ENCODE measurements around the gene IL6ST. TPM values are rescaled to one million over a fixed set of nuclear protein-coding genes. Genes with fewer than 3 reads are reported as not detected.

IL6ST gene
- total and polyA plus RNA-seq, 2 experiments from 2014 or later: 219 to 503 TPM

DNA sequence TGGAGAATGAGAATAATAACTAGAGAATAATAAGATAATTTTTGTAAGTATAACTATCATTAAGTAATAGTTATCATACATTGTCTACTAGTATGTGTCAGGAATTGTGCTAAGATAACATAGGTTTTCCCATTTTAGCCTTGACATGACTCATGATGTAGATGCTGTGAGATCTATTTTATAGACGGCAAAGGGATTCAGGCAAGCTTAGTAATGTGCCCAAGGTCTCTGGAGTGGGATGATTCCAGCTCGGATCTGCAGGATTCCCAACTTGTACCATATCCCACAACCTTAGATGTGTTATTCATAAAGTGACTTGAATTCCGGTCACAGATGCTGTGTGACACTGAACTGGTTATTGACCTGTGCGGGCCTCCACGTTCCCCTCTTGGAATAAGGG is 92.1 kb downstream of the IL6ST start:
- no peaks in the 10 kb centered on the region for H3K36me3 ChIP-seq (replicated peaks; ENCODE audit: insufficient read depth, low read depth)
- H3K79me2 ChIP-seq: no peaks in the 10 kb centered on the region
- no peak overlapping the region for H3K27ac ChIP-seq
- no peaks in the 10 kb centered on the region for H3K9me3 ChIP-seq (ENCODE audit: low read depth)
- TF ChIP-seq, protein P1, sequence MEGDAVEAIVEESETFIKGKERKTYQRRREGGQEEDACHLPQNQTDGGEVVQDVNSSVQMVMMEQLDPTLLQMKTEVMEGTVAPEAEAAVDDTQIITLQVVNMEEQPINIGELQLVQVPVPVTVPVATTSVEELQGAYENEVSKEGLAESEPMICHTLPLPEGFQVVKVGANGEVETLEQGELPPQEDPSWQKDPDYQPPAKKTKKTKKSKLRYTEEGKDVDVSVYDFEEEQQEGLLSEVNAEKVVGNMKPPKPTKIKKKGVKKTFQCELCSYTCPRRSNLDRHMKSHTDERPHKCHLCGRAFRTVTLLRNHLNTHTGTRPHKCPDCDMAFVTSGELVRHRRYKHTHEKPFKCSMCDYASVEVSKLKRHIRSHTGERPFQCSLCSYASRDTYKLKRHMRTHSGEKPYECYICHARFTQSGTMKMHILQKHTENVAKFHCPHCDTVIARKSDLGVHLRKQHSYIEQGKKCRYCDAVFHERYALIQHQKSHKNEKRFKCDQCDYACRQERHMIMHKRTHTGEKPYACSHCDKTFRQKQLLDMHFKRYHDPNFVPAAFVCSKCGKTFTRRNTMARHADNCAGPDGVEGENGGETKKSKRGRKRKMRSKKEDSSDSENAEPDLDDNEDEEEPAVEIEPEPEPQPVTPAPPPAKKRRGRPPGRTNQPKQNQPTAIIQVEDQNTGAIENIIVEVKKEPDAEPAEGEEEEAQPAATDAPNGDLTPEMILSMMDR (IDR thresholded peaks at IDR 0.05; ENCODE audit: poor library complexity): no peak
- TF ChIP-seq EZH2phosphoT487 (IDR thresholded peaks at IDR 0.05; ENCODE audit: low read depth, severe bottlenecking, unreplicated experiment) (no peak), EZH2 (IDR thresholded peaks at IDR 0.05; ENCODE audit: borderline replicate concordance) (no peak)
- H4K20me1 ChIP-seq (ENCODE audit: insufficient read depth, poor library complexity, severe bottlenecking): no peaks in the 10 kb centered on the region
- H3K4me3 ChIP-seq: no peak overlapping the region
- WGBS (ENCODE audit: low lambda C conversion rate, missing lambda C conversion rate): 77% methylated on average over 5 of the region's 5 CpGs
- H3K4me1 ChIP-seq (ENCODE audit: insufficient read depth): no peaks in the 10 kb centered on the region
- no peaks in the 10 kb centered on the region for H3K27me3 ChIP-seq
- H3K4me2 ChIP-seq: no peak overlapping the region
- no peaks in the 10 kb centered on the region for H3K9me2 ChIP-seq (replicated peaks; ENCODE audit: insufficient read depth)
- no peak for DNase-seq (ENCODE audit: low spot score)
- no peak overlapping the region for H2AFZ ChIP-seq

DNA sequence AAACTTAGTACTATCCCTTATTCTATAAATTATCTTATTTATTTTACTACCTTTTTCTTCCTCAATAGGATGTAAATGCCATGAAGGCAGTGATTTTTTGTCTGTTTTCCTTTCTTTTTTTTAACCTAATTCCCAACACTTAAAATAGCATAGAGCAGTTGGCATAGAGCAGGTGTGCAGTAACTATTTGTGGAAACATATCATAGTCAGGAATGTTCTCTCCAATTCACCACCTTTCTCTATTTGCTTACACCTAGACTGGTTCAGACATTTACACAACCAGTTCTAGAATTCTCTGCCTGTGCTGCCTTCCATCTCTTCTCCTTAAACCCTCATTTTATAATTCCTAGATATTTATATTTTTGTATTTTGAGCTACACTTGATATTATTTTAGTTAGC is 94.0 kb downstream of the IL6ST start:
- no peak overlapping the region for H3K4me2 ChIP-seq
- H3K9me3 ChIP-seq (ENCODE audit: low read depth): no peaks in the 10 kb centered on the region
- no peak overlapping the region for H2AFZ ChIP-seq
- no peaks in the 10 kb centered on the region for H3K9me2 ChIP-seq (replicated peaks; ENCODE audit: insufficient read depth)
- H3K36me3 ChIP-seq (replicated peaks; ENCODE audit: insufficient read depth, low read depth): no peaks in the 10 kb centered on the region
- no peak for DNase-seq (ENCODE audit: low spot score)
- TF ChIP-seq, protein P1 (IDR thresholded peaks at IDR 0.05; ENCODE audit: poor library complexity): no peak
- TF ChIP-seq EZH2phosphoT487 (IDR thresholded peaks at IDR 0.05; ENCODE audit: low read depth, severe bottlenecking, unreplicated experiment) (no peak), EZH2 (IDR thresholded peaks at IDR 0.05; ENCODE audit: borderline replicate concordance) (no peak)
- no peaks in the 10 kb centered on the region for H3K4me1 ChIP-seq (ENCODE audit: insufficient read depth)
- no peaks in the 10 kb centered on the region for H3K27me3 ChIP-seq
- no peaks in the 10 kb centered on the region for H3K79me2 ChIP-seq
- no peaks in the 10 kb centered on the region for H4K20me1 ChIP-seq (ENCODE audit: insufficient read depth, poor library complexity, severe bottlenecking)
- H3K4me3 ChIP-seq: no peak overlapping the region
- no peak overlapping the region for H3K27ac ChIP-seq

DNA sequence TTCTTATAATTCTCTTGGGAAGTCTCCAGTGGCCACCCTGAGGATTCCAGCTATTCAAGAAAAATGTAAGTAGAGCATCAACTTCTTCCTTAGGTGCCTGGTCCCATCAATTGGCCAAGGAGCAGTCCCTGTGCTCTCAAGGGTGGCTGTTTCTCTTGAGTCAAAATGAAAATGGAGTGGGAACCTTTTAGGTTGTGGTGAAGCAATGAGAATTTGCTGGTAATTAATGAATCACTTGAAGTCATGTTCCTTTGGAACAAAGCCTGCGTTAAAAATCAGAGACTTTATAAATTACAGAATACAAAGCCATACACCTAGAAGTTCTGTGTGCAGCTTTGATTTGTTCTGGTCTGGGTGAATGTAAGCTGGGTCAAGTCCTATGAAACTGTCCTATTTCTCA is 94.7 kb downstream of the IL6ST start:
- no peaks in the 10 kb centered on the region for H3K9me2 ChIP-seq (replicated peaks; ENCODE audit: insufficient read depth)

More for the DNA sequence above, 94.7 kb downstream of the IL6ST start:
- Histone ChIP-seq H3K4me2 (no peak overlapping the region), H3K9me3 (ENCODE audit: low read depth) (no peaks in the 10 kb centered on the region), H2AFZ (no peak overlapping the region), H3K36me3 (replicated peaks; ENCODE audit: insufficient read depth, low read depth) (no peaks in the 10 kb centered on the region), H3K27me3 (no peaks in the 10 kb centered on the region), H4K20me1 (ENCODE audit: insufficient read depth, poor library complexity, severe bottlenecking) (no peaks in the 10 kb centered on the region), H3K4me3 (no peak overlapping the region), H3K79me2 (no peaks in the 10 kb centered on the region), H3K4me1 (ENCODE audit: insufficient read depth) (no peaks in the 10 kb centered on the region), H3K27ac (no peak overlapping the region)
- DNase-seq (ENCODE audit: low spot score): no peak
- TF ChIP-seq, protein P1 (IDR thresholded peaks at IDR 0.05; ENCODE audit: poor library complexity): no peak
- TF ChIP-seq EZH2 (IDR thresholded peaks at IDR 0.05; ENCODE audit: borderline replicate concordance) (no peak), EZH2phosphoT487 (IDR thresholded peaks at IDR 0.05; ENCODE audit: low read depth, severe bottlenecking, unreplicated experiment) (no peak)
- WGBS (ENCODE audit: low lambda C conversion rate, missing lambda C conversion rate): 100% methylated on average over 1 of the region's 1 CpG
